ENCODE measurements around the gene AKAP5. TPM values are rescaled to one million over a fixed set of nuclear protein-coding genes. Genes with fewer than 3 reads are reported as not detected.

The AKAP5 gene
- total and polyA plus RNA-seq, 2 donors (not counting 1 experiment from before 2014, with no cell fraction given), result 0.21 to 1.4 TPM

DNA sequence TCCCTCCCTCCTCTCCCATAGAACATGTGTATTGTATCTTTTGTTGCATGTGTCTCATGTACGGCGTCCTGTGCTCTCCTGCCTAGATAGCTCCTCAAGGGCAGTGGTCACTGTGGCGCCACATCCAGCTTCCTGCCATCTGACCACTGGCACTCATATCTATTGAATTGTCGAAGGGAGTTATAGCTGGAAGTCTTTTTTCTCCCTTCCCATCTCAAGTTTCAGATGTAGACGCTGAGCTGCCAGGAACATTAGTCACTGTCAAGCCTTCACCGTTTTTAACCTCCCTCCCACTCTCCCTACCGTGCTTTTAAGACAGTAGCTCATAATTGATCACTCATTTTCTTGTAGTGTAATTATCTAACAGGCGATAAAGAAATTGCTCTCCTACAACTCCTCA is 44.1 kb upstream of the AKAP5 start:
- ATAC-seq (ENCODE audit: low read depth), result no peak
- ChIA-PET POLR2A (no interaction called here), CTCF (interaction anchor here (0.6 to 17.5 kb wide), 5 partner anchors 8 to 77 kb away, joined by 3 to 255 read pairs (median 3); no protein-coding TSS in a partner anchor)
- Histone ChIP-seq H3K27me3 (replicated peaks in 1 of 4; ENCODE audit: control extremely low read depth in 1 of 4, control insufficient read depth in 3 of 4, insufficient read depth in 4 of 4, low read length in 3 of 4) (no peaks in the 10 kb centered on the region), H3K79me2 (ENCODE audit: control insufficient read depth, insufficient read depth, low read length) (no peaks in the 10 kb centered on the region), H3K36me3 (replicated peaks in 1 of 2; ENCODE audit: control extremely low read depth in 1 of 2, control insufficient read depth in 1 of 2, extremely low read depth in 1 of 2, insufficient read depth in 2 of 2, low read length in 1 of 2) (peaks cover 14 to 67% of the 10 kb centered on the region in 2 experiments), H4K20me1 (ENCODE audit: control insufficient read depth, insufficient read depth, low read length, poor library complexity, severe bottlenecking) (no peaks in the 10 kb centered on the region), H3K4me3 (ENCODE audit: control extremely low read depth in 1 of 5, extremely low read depth in 1 of 5, insufficient read depth in 1 of 5, low read depth in 2 of 5, low read length in 4 of 5) (no peak overlapping the region), H2AFZ (ENCODE audit: insufficient read depth, low read depth, low read length, poor library complexity, severe bottlenecking) (no peak overlapping the region), H3K9me3 (ENCODE audit: control extremely low read depth in 1 of 3, control insufficient read depth in 2 of 3, insufficient read depth in 1 of 3, low read length in 2 of 3) (no peaks in the 10 kb centered on the region), H3K9ac (ENCODE audit: low read length) (no peak overlapping the region), H3K27ac (ENCODE audit: low read length in 2 of 2) (no peak overlapping the region), H3K4me2 (replicated peaks; ENCODE audit: low read depth, low read length, poor library complexity, severe bottlenecking) (no peak overlapping the region), H3K4me1 (ENCODE audit: control insufficient read depth in 2 of 2, insufficient read depth in 2 of 2, low read length in 2 of 2) (no peaks in the 10 kb centered on the region)
- no peak for TF ChIP-seq EZH2 (IDR thresholded peaks at IDR 0.05; ENCODE audit: borderline replicate concordance, insufficient read depth, low read depth, low read length, poor library complexity, severe bottlenecking)
- TF ChIP-seq, protein P1, sequence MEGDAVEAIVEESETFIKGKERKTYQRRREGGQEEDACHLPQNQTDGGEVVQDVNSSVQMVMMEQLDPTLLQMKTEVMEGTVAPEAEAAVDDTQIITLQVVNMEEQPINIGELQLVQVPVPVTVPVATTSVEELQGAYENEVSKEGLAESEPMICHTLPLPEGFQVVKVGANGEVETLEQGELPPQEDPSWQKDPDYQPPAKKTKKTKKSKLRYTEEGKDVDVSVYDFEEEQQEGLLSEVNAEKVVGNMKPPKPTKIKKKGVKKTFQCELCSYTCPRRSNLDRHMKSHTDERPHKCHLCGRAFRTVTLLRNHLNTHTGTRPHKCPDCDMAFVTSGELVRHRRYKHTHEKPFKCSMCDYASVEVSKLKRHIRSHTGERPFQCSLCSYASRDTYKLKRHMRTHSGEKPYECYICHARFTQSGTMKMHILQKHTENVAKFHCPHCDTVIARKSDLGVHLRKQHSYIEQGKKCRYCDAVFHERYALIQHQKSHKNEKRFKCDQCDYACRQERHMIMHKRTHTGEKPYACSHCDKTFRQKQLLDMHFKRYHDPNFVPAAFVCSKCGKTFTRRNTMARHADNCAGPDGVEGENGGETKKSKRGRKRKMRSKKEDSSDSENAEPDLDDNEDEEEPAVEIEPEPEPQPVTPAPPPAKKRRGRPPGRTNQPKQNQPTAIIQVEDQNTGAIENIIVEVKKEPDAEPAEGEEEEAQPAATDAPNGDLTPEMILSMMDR (IDR thresholded peaks at IDR 0.05), result no peak
- Mint-ChIP-seq H3K9me3 (ENCODE audit: insufficient read depth) (no peaks in the 10 kb centered on the region), H3K27ac (no peak overlapping the region), H3K27me3 (no peaks in the 10 kb centered on the region), H3K4me1 (no peaks in the 10 kb centered on the region), H3K4me3 (no peak overlapping the region)
- no peak for DNase-seq
- intact Hi-C loops (cut with micrococcal nuclease), result no loop called here
- 82% methylated on average over 3 of the region's 8 CpGs for WGBS (ENCODE audit: insufficient coverage)

GRCh38 chr14:64422005-64422404 is 43.3 kb upstream of the AKAP5 start:
- no peak overlapping the region for H3K4me2 ChIP-seq (replicated peaks; ENCODE audit: low read depth, low read length, poor library complexity, severe bottlenecking)
- WGBS (ENCODE audit: insufficient coverage), result no CpG with 5 or more reads among the region's 1 CpG
- intact Hi-C loops (cut with micrococcal nuclease), result no loop called here
- no peaks in the 10 kb centered on the region for H4K20me1 ChIP-seq (ENCODE audit: control insufficient read depth, insufficient read depth, low read length, poor library complexity, severe bottlenecking)
- no peak overlapping the region for H2AFZ ChIP-seq (ENCODE audit: insufficient read depth, low read depth, low read length, poor library complexity, severe bottlenecking)
- H3K36me3 ChIP-seq (replicated peaks in 1 of 2; ENCODE audit: control extremely low read depth in 1 of 2, control insufficient read depth in 1 of 2, extremely low read depth in 1 of 2, insufficient read depth in 2 of 2, low read length in 1 of 2), result peaks cover 13 to 62% of the 10 kb centered on the region in 2 experiments
- H3K27ac ChIP-seq (ENCODE audit: low read length in 2 of 2), result no peak overlapping the region
- Mint-ChIP-seq H3K4me1 (no peaks in the 10 kb centered on the region), H3K4me3 (no peak overlapping the region), H3K9me3 (ENCODE audit: insufficient read depth) (no peaks in the 10 kb centered on the region), H3K27me3 (no peaks in the 10 kb centered on the region), H3K27ac (no peak overlapping the region)
- H3K9ac ChIP-seq (ENCODE audit: low read length), result no peak overlapping the region
- no peaks in the 10 kb centered on the region for H3K9me3 ChIP-seq (ENCODE audit: control extremely low read depth in 1 of 3, control insufficient read depth in 2 of 3, insufficient read depth in 1 of 3, low read length in 2 of 3)
- no peaks in the 10 kb centered on the region for H3K4me1 ChIP-seq (ENCODE audit: control insufficient read depth in 2 of 2, insufficient read depth in 2 of 2, low read length in 2 of 2)
- TF ChIP-seq, protein P1 (IDR thresholded peaks at IDR 0.05), result no peak
- TF ChIP-seq EZH2 (IDR thresholded peaks at IDR 0.05; ENCODE audit: borderline replicate concordance, insufficient read depth, low read depth, low read length, poor library complexity, severe bottlenecking), result no peak
- H3K79me2 ChIP-seq (ENCODE audit: control insufficient read depth, insufficient read depth, low read length), result no peaks in the 10 kb centered on the region
- H3K4me3 ChIP-seq (ENCODE audit: control extremely low read depth in 1 of 5, extremely low read depth in 1 of 5, insufficient read depth in 1 of 5, low read depth in 2 of 5, low read length in 4 of 5), result no peak overlapping the region
- DNase-seq (no peak), ATAC-seq (ENCODE audit: low read depth) (no peak)
- POLR2A ChIA-PET, result no interaction called here
- CTCF ChIA-PET, result interaction anchor here (17.5 kb wide), 1 partner anchor 54 kb away, joined by 255 read pairs; no protein-coding TSS in a partner anchor
- H3K27me3 ChIP-seq (replicated peaks in 1 of 4; ENCODE audit: control extremely low read depth in 1 of 4, control insufficient read depth in 3 of 4, insufficient read depth in 4 of 4, low read length in 3 of 4), result no peaks in the 10 kb centered on the region
